Dedifferentiated amniotic fluid mesenchymal stem cell (primary cell): Measurements from ENCODE around the gene PLEKHA6.
A peak's percentile ranks its signal among the peaks of the same experiment; 100 is the strongest.

Source experiments
- DNase-seq: peaks from one replicate; pipeline ENCODE4 v3.0.0-alpha.2; 2016; ENCODE audit errors: extremely low spot score

PLEKHA6 gene

GRCh38 chr1:204357551-204358490, 1.9 kb downstream of the PLEKHA6 start:
- no peak for DNase-seq

- no peak for DNase-seq
Measured at GRCh38 chr1:204356997-204357396, 2.7 kb downstream of the PLEKHA6 start.

- DNase-seq = no peak
Measured at GRCh38 chr1:204355913-204356312, 3.8 kb downstream of the PLEKHA6 start.

GRCh38 chr1:204354579-204354978, 5.2 kb downstream of the PLEKHA6 start:
- DNase-seq = no peak

GRCh38 chr1:204353213-204353910, 6.4 kb downstream of the PLEKHA6 start:
- no peak for DNase-seq

GRCh38 chr1:204350857-204351573, 8.7 kb downstream of the PLEKHA6 start:
- DNase-seq = no peak

GRCh38 chr1:204350312-204350711, 9.4 kb downstream of the PLEKHA6 start:
- DNase-seq = no peak

GRCh38 chr1:204349602-204350001, 10.1 kb downstream of the PLEKHA6 start:
- DNase-seq = no peak

- DNase-seq = peak; percentile 55
Measured at GRCh38 chr1:204348722-204349121, 11.0 kb downstream of the PLEKHA6 start.

- no peak for DNase-seq
Measured at GRCh38 chr1:204348242-204348641, 11.5 kb downstream of the PLEKHA6 start.

- DNase-seq = no peak
Measured at GRCh38 chr1:204345941-204346645, 13.6 kb downstream of the PLEKHA6 start.

- DNase-seq = no peak
Measured at GRCh38 chr1:204345438-204345841, 14.3 kb downstream of the PLEKHA6 start.

GRCh38 chr1:204344665-204345355, 14.9 kb downstream of the PLEKHA6 start:
- DNase-seq = no peak

- DNase-seq = no peak
Measured at GRCh38 chr1:204343802-204344201, 15.9 kb downstream of the PLEKHA6 start.

GRCh38 chr1:204343247-204343646, 16.5 kb downstream of the PLEKHA6 start:
- DNase-seq = no peak

GRCh38 chr1:204342310-204342709, 17.4 kb downstream of the PLEKHA6 start:
- DNase-seq = no peak

GRCh38 chr1:204341380-204341779, 18.3 kb downstream of the PLEKHA6 start:
- DNase-seq = peak; percentile 27

- no peak for DNase-seq
Measured at GRCh38 chr1:204340081-204340889, 19.4 kb downstream of the PLEKHA6 start.

- DNase-seq = no peak
Measured at GRCh38 chr1:204339541-204339940, 20.2 kb downstream of the PLEKHA6 start.

GRCh38 chr1:204338997-204339396, 20.7 kb downstream of the PLEKHA6 start:
- no peak for DNase-seq
